Measurements from ENCODE around the gene LRP3.

DNA sequence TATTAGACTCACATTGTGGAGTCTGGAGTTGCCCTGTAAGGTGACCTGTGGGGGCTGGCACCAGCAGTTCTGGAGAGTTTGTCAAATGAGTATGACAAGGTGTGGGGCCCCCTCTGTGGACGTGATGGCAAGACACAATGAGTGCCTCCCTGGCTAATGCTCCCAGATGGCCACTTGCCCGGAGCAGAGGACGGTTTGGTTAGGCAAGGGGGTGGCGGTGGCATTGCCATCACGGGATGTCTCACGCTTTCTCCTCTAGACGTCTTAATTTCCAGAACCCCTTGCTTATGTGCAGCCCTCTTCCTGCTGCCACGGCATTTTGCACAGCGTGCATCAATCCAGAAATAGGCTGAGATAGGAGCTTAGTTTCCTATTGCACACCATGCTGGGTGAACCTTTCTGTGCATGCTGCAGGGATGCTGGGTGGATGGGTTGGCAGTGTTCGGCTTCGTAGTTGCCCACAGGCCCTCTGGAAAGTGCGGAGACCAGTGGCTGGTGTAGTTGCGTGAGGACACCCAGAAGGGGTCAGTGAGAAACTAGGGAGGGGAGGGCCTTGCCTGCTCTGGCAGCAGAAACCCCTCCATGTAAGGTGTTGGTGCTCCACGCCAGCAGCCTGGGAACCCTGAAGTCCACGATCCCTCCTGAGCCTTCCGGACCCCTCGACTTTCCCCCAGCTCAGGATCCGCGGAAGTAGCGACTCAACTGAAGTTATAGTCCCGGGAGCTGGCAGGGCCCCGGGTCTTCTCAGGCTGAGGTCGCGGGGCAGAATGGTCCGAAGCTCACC is 18.1 kb upstream of the LRP3 start:
- TF ChIP-seq CTCF (IDR thresholded peaks at IDR 0.05), result no peak
- no peak for TF ChIP-seq MXI1 (IDR thresholded peaks at IDR 0.05; ENCODE audit: low read depth, low read length)
- TF ChIP-seq SMC3 (IDR thresholded peaks at IDR 0.05; ENCODE audit: low read depth, low read length), result no peak
- TF ChIP-seq RAD21 (IDR thresholded peaks at IDR 0.05; ENCODE audit: low read length), result no peak; the same call in 1 of the 2 replicates
- TF ChIP-seq GATA2 (CRISPR knock-in tag; IDR thresholded peaks at IDR 0.05), result no peak
- TF ChIP-seq GABPA (IDR thresholded peaks at IDR 0.05; ENCODE audit: low read depth), result no peak

Measured in SK-N-SH (cell line).